CD4-positive, alpha-beta memory T cell (primary cell): Measurements from ENCODE around the gene NBPF4. TPM values are rescaled to one million over a fixed set of nuclear protein-coding genes. Genes with fewer than 3 reads are reported as not detected.
"Not testable (repeated sequence)": the region's sequence is repeated elsewhere in the genome, so short reads cannot be mapped to it uniquely, and the experiment has no call there.

Experiments
- CTCF ChIA-PET: fragments of 350-600 bp; sonication (Branson Sonifier 250); formaldehyde crosslinking; loops from one replicate; lab custom pipeline; 2021; ENCODE audit warnings: inconsistent platforms; ENCODE audit not compliant: partially characterized antibody; lab: Charles Lee
- POLR2A ChIA-PET: fragments of 350-600 bp; sonication (Branson Sonifier 250); formaldehyde crosslinking; loops from one replicate; lab custom pipeline; 2021; ENCODE audit not compliant: partially characterized antibody; lab: Charles Lee
- DNase-seq, 5 donors: peaks; one replicate each; pipeline versions ENCODE4 v3.0.0 to v3.0.0-alpha.2; 2020 to 2022; ENCODE audit warnings: mixed read lengths in 1 of 5
- H3K27ac ChIP-seq: one replicate; pipeline ENCODE4 v1.7.0; 2013; ENCODE audit warnings: low read depth, low read length
- H3K27me3 ChIP-seq: 2 replicates; pipeline ENCODE4 v1.7.0; 2013; ENCODE audit warnings: mild to moderate bottlenecking, low read length, moderate library complexity; ENCODE audit not compliant: insufficient read depth
- H3K36me3 ChIP-seq: 2 replicates; pipeline ENCODE4 v1.7.0; 2013; ENCODE audit warnings: mild to moderate bottlenecking, low read length, moderate library complexity; ENCODE audit not compliant: insufficient read depth
- H3K4me1 ChIP-seq: 2 replicates; pipeline ENCODE4 v1.7.0; 2013; ENCODE audit warnings: mild to moderate bottlenecking, low read length, moderate library complexity; ENCODE audit not compliant: insufficient read depth
- H3K4me3 ChIP-seq, 2 donors: one replicate each; pipeline ENCODE4 v1.7.0; 2013; ENCODE audit warnings: low read length in 2 of 2, mild to moderate bottlenecking in 1 of 2
- H3K9me3 ChIP-seq, 2 donors: one replicate each; pipeline ENCODE4 v1.7.0; 2013; ENCODE audit warnings: low read length in 2 of 2, control low read depth in 1 of 2; ENCODE audit not compliant: control insufficient read depth in 1 of 2
- H3K27ac Mint-ChIP-seq, 7 donors: one replicate each; pipeline ENCODE4 v1.8.0; 2020 to 2021; ENCODE audit warnings: mixed read lengths in 7 of 7, mild to moderate bottlenecking in 6 of 7, inconsistent platforms in 3 of 7, moderate library complexity in 3 of 7
- H3K27me3 Mint-ChIP-seq, 2 donors: one replicate each; pipeline ENCODE4 v1.8.0; 2020 to 2021; ENCODE audit warnings: mixed read lengths in 2 of 2
- H3K36me3 Mint-ChIP-seq, 2 donors: one replicate each; pipeline ENCODE4 v1.8.0; 2020 to 2021; ENCODE audit warnings: mixed read lengths in 2 of 2, inconsistent platforms in 1 of 2, mild to moderate bottlenecking in 1 of 2
- H3K4me1 Mint-ChIP-seq, 4 donors: one replicate each; pipeline ENCODE4 v1.8.0; 2020 to 2021; ENCODE audit warnings: mixed read lengths in 4 of 4, mild to moderate bottlenecking in 1 of 4
- H3K4me3 Mint-ChIP-seq, 8 donors: one replicate each; pipeline ENCODE4 v1.8.0; 2020 to 2021; ENCODE audit warnings: mixed read lengths in 8 of 8, mild to moderate bottlenecking in 7 of 8, moderate library complexity in 6 of 8, inconsistent platforms in 3 of 8
- H3K9me3 Mint-ChIP-seq, 8 donors: one replicate each; pipeline ENCODE4 v1.8.0; 2020 to 2021; ENCODE audit warnings: mixed read lengths in 8 of 8, mild to moderate bottlenecking in 5 of 8, inconsistent platforms in 3 of 8, moderate library complexity in 1 of 8
- intact Hi-C: fragments of 100-400 bp; cut with micrococcal nuclease; formaldehyde crosslinking; loops from one replicate; pipeline ENCODE4 v1.15.1; 2023
- polyA plus RNA-seq, 2 donors: library from polyadenylated mRNA; unstranded; fragments of 300-500 nt; fragmentation: Illumina TruSeq; gene quantifications; one replicate each; pipeline ENCODE4 v1.2.3, GENCODE V29; 2021
- total RNA-seq, 2 experiments: library from RNA; stranded (reverse); gene quantifications; one replicate each; pipeline ENCODE4 v1.2.3, GENCODE V29; 2021

Gene NBPF4
- total and polyA plus RNA-seq, 4 experiments from 2014 or later, result 0.35 TPM; not detected in 3

- POLR2A ChIA-PET, H3K36me3 Mint-ChIP-seq: not testable (repeated sequence)
These were observed 16.8 kb upstream of the NBPF4 start for GRCh38 chr1:108260578-108261259.

DNA sequence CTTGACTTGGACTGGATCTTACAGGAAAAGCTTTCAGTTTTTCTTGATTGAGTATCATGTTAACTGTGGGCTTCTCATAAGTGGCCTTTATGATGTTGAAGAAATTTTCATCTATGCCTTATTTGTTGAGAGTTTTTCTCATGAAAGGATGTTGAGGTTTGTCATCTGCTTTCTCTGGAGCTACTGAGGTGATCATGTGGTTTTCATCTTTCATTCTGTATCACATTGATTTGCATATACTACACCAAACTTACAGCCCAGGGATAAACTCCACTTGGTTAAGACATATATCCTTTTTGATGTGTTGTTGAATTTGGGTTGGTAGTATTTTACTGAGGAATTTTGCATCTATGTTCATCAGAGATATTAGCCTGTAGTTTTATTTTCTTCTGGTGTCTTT, 11.6 kb upstream of the NBPF4 start:
- H3K36me3 Mint-ChIP-seq, DNase-seq, H3K36me3 ChIP-seq, H3K27ac ChIP-seq, H3K27me3 Mint-ChIP-seq, H3K4me1 ChIP-seq, H3K4me1 Mint-ChIP-seq, H3K4me3 ChIP-seq, intact Hi-C loops, H3K9me3 ChIP-seq, H3K27me3 ChIP-seq, POLR2A ChIA-PET, H3K27ac Mint-ChIP-seq, H3K9me3 Mint-ChIP-seq, H3K4me3 Mint-ChIP-seq, CTCF ChIA-PET: not testable (repeated sequence)

More at GRCh38 chr1:108260578-108261259, 16.8 kb upstream of the NBPF4 start:
- H3K27me3 ChIP-seq, H3K36me3 ChIP-seq, H3K4me1 Mint-ChIP-seq, H3K9me3 ChIP-seq, DNase-seq, H3K4me3 ChIP-seq, CTCF ChIA-PET, H3K4me3 Mint-ChIP-seq, H3K27ac Mint-ChIP-seq, intact Hi-C loops, H3K9me3 Mint-ChIP-seq, H3K27ac ChIP-seq, H3K27me3 Mint-ChIP-seq, H3K4me1 ChIP-seq: not testable (repeated sequence)

GRCh38 chr1:108239426-108239825, 4.5 kb downstream of the NBPF4 start:
- CTCF ChIA-PET, H3K4me1 ChIP-seq, H3K4me3 Mint-ChIP-seq, H3K4me1 Mint-ChIP-seq, H3K36me3 ChIP-seq, H3K27ac Mint-ChIP-seq, H3K9me3 Mint-ChIP-seq, intact Hi-C loops, H3K9me3 ChIP-seq, POLR2A ChIA-PET, H3K4me3 ChIP-seq, H3K27me3 Mint-ChIP-seq, H3K27ac ChIP-seq, H3K36me3 Mint-ChIP-seq, DNase-seq, H3K27me3 ChIP-seq: not testable (repeated sequence)

DNA sequence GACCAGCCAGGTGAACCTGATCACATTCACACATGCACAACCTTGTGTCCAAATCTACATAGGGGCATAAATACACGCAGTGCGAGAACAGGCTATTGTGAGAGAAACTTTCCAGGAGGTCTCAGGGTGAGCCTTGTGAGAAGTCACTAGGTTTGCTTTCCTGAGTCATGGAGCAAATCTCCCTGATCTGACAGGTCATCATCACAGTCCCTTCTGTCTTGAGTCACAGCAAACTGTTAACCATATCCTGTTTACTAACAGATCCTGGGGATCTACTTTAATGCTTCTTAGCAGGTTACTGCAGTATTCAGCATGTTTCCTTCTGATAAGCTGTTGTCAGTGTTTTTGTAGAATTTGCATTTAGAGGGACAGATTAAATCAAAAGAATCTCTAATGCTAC, 8.6 kb downstream of the NBPF4 start:
- H3K27me3 ChIP-seq, H3K4me1 ChIP-seq, H3K4me3 ChIP-seq, H3K27ac Mint-ChIP-seq, H3K4me3 Mint-ChIP-seq, POLR2A ChIA-PET, H3K27me3 Mint-ChIP-seq, H3K4me1 Mint-ChIP-seq, DNase-seq, H3K27ac ChIP-seq, H3K36me3 Mint-ChIP-seq, H3K9me3 Mint-ChIP-seq, intact Hi-C loops, CTCF ChIA-PET, H3K9me3 ChIP-seq, H3K36me3 ChIP-seq: not testable (repeated sequence)

DNA sequence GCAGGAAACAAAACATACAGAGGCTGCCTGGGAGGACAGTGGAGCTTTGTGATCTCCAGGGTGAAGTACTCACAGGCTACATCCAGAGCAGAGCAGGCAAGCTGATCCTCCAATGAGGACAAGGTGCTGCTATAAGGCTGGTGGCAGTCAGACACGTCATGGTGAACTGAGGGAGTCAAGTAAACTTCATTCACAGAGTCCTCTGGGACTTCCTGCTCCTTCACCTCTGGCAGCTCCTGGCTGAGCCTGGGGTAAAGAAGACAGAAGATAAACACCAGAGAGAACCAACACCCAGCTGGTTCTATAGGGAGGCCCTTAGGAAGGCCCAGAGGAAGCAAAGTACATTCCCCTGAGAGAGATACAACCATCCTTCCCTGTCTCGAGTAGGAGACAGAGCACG, 11.7 kb downstream of the NBPF4 start:
- H3K36me3 Mint-ChIP-seq, DNase-seq, CTCF ChIA-PET, POLR2A ChIA-PET, H3K36me3 ChIP-seq, intact Hi-C loops, H3K9me3 Mint-ChIP-seq, H3K4me3 Mint-ChIP-seq, H3K27me3 ChIP-seq, H3K27ac Mint-ChIP-seq, H3K9me3 ChIP-seq, H3K4me3 ChIP-seq, H3K4me1 Mint-ChIP-seq, H3K27me3 Mint-ChIP-seq, H3K4me1 ChIP-seq, H3K27ac ChIP-seq: not testable (repeated sequence)

- H3K4me3 Mint-ChIP-seq, POLR2A ChIA-PET, H3K4me3 ChIP-seq, H3K9me3 Mint-ChIP-seq, CTCF ChIA-PET, H3K27me3 Mint-ChIP-seq, H3K36me3 Mint-ChIP-seq, H3K9me3 ChIP-seq, H3K36me3 ChIP-seq, intact Hi-C loops, H3K27ac ChIP-seq, H3K4me1 Mint-ChIP-seq, H3K27ac Mint-ChIP-seq, DNase-seq, H3K27me3 ChIP-seq, H3K4me1 ChIP-seq: not testable (repeated sequence)
These were observed 13.9 kb downstream of the NBPF4 start for GRCh38 chr1:108229976-108230375.

- H3K4me3 ChIP-seq, intact Hi-C loops, H3K9me3 Mint-ChIP-seq, H3K27ac ChIP-seq, H3K4me1 ChIP-seq, DNase-seq, H3K4me3 Mint-ChIP-seq, POLR2A ChIA-PET, H3K9me3 ChIP-seq, H3K27me3 Mint-ChIP-seq, H3K36me3 Mint-ChIP-seq, H3K36me3 ChIP-seq, CTCF ChIA-PET, H3K27ac Mint-ChIP-seq, H3K27me3 ChIP-seq, H3K4me1 Mint-ChIP-seq: not testable (repeated sequence)
These were observed 16.1 kb downstream of the NBPF4 start for GRCh38 chr1:108227772-108228171.

- H3K27ac ChIP-seq, H3K4me1 ChIP-seq, H3K4me3 Mint-ChIP-seq, H3K36me3 Mint-ChIP-seq, DNase-seq, POLR2A ChIA-PET, intact Hi-C loops, H3K9me3 Mint-ChIP-seq, H3K27ac Mint-ChIP-seq, H3K36me3 ChIP-seq, CTCF ChIA-PET, H3K27me3 ChIP-seq, H3K9me3 ChIP-seq, H3K4me3 ChIP-seq, H3K27me3 Mint-ChIP-seq, H3K4me1 Mint-ChIP-seq: not testable (repeated sequence)
These were observed 17.0 kb downstream of the NBPF4 start for GRCh38 chr1:108226855-108227254.
